ENCODE measurements around the gene MAD1L1.
"Not testable (repeated sequence)": the region's sequence is repeated elsewhere in the genome, so short reads cannot be mapped to it uniquely, and the experiment has no call there.

MAD1L1 gene

DNA sequence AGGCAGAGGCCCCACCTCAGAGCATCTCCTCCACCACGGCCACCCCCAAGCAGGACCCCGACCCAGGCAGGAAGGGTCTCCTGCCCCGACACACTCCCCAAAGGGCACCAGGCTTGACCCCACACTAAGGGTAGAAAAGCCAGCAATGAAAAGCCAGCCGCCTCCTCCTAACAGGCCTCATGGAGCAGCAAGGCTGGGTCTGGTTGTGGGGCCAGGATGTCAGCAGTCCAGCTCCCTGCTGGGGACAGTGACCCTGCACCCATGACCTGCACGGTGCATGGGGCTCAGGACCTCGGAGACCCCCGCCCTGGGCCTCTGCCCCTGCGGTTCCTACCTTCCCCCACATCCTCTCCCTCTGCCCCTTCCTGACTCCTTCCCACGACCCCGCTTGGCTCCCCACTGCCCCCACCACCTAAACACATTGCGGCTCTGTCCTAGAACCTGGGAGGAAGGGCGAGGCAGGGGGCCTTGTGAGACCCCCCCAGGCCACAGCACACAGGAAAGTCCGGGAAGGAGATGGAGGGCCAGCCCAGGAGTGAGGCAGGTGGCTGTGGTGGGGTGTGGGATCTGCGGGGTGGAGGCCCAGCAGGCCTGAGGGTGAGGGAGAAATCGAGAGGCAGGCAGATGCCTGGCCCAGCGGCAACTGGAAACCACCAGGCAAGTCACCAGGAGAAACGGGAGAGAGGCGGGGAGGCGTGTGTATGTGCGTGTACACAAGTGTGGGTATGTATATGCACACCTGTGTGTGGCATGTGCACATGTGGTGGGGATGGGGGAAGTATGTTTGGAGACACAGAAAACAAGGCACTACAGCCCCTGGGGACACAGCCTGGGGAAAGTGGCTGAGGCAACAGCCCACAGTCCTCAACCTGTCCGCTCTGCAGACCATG lies 229.9 kb downstream of the MAD1L1 start:
- DNase-seq (ENCODE audit: low spot score) = no peak

DNA sequence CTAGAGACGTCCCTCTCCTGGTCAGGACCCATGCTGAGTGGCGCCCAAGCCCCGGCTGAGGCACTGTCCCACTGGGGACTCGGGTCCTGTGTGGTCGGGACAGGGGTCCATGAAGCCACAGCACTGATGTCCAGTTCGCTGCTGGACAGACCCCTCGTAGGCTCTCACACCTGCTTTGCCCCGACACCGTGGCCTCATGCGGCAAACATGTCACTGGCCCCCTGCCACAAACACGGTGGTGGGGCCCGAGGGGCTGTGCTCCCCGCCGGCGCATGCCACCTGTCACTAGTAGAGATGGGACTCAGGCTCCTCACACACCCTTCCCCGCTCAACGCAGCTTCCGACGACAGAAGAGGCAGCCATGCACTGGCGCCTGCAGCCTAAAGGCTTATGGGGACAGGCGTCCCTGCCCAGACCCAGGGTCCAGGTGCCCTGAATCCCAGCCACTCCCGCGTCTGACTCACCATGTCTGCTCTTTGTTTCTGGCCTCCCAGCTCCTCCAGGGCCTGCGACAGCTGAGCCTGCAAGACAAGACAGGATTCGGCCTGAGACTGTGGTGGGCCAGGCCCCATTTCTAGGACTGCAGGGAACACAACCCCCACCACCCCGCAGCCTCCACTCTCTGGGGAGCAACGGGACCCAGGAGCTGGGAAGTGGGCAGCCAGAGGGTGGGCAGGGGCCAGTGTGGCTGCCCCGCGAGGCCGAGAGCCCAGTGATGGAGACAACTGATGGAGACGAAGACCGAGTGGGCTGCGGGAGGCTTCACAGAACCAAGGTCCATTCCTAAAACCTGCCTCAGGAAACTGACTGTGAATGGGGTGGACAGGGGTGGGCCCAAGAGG lies 230.9 kb downstream of the MAD1L1 start:
- no peak for DNase-seq (ENCODE audit: low spot score)

DNA sequence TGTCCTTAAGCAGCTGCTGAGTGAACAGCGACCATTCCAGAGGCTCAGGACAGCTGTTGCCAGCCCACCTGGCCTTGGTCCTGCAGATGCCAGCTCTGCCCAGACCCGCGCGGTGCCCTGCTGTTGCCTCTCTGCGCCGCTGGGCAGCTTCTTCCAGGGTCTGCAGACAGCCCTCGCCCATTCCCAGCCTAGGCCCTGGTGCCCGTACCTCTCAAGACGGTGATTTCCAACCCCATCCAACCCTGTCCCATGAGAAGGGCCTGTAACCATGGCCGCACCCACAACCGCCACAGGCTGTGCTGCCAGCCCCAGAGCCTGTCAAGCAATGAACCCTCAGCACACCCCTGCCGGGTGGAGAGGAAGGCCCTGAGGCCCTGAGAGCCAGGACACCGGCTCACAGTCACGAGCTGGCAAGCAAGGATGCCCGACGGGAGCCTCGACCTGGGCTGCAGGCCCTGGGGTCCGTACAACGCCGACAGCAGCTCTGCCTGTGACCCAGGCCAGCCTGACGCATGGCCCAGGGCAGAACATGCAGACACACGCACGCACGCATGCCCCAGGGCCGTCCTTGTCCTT lies 231.9 kb downstream of the MAD1L1 start:
- DNase-seq (ENCODE audit: low spot score) = no peak

DNA sequence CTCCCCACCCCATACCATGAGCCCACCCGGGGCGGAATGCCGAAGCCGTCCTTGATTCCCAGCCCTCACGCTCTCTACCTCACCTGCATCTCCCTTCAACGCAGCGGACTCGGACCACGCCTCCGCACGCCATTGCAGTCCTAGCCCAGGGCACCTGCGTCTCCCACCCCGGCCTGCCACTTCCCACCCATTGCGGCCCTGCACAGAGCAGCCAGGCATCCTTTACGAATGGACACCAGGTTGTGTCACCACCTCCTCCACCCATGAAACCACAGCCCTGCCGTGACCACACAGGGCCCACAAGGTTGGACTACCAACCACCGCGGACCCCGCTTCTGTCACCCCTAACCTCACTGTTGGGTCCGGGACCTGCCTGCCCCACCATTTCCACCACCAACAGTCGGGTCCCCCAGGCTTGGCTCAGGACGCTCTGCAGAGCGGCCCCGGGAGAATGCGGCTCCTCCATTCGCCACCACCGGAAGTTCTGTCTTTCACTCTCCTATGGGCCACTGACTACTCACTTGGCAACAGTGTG lies 232.5 kb downstream of the MAD1L1 start:
- DNase-seq (ENCODE audit: low spot score) = no peak

DNA sequence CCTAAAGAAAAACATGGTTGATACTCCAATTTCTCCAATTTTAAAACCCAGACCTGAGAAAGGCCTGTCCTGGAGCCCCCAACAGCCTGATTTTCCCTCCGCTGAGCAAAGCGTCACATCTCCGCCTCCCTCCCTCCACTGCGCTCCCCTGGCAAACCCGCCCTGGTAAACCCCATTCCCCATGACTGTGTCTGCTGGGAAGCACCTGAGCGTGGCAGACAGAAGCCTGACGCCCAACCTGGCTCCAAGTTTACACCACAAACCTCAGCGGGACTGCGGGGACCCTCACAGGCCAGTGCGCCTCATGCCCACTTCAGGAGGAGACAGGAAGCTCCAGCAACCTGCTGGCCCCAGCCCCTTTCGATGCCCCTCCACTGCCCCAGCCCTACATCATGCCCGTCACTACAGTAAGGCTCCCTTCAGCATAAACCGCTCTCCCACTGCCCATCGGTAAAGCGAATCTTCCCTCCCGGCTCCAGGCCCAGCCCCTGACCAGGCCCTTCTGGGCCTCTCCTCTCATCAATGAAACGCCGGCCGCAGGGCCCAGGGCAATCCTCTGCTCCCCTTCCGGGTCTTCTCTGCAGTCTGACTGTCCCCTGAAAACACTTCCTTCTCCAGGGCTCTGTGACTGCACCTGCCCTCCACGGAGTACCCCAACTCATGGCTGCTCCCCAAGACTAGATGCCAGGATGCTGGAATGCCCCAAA lies 233.3 kb downstream of the MAD1L1 start:
- no peak for DNase-seq (ENCODE audit: low spot score)

DNA sequence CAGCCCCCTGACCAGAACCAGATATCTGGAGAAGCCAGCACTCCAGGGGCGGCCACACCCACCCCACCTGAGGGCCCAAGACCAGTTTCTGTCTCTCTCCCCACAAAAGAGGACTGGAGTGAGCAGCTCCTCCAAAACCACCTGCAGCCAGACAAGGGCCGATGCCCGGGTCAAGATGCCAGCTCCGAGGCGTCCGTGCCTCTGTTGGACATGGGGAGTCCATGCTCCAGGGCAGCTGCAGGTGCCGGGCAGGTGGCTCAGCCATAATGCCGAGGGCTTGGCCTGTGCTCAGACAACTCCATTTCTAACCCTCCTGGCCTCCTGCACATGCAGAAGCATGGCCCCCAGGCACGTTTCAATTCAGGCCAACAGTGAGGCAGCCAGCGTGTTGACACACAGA lies 234.6 kb downstream of the MAD1L1 start:
- DNase-seq (ENCODE audit: low spot score) = no peak

DNA sequence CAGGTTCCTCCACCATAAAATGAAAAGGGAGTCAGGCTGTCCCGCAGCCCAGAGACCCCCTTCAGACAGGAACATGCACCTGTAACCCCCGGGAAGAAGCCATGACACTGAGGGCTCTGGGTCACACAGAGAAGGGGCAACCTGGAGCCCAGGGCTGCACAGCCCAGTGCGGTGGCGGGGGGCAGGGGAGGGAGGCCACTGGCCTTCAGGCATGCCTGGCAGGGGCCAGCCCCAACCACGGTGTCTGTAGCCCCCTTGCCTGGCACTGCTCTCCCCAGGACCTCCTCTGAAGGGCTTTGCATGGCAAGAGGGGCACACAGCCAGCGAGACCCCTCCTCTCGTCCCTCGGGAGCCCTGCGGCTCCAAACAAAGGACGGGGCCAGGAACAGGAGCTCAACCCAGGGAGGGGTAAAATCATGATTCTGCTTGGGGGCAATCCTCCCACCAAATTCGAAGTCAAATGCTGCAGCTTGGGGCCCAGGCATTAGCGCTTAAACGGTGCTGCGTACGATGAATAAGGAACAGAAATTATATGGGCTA lies 235.1 kb downstream of the MAD1L1 start:
- DNase-seq (ENCODE audit: low spot score) = no peak

DNA sequence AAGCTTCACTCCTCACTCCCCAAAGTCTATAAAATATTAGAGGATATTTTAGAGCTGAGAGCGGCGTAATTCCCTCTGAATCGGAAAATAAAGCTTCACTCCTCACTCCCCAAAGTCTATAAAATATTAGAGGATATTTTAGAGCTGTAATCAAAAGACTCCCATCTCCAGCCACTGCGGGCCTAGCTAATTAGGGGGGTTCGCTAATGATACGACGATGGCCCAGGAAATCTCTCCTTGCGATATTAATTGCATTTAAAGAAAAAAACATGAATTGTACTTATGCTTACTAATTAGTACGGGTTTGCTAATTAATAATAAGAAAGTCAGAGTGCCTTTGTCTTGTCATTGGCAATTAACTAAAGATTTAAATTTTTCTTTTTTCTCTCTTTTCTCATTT lies 235.9 kb downstream of the MAD1L1 start:
- no peak for DNase-seq (ENCODE audit: low spot score)

DNA sequence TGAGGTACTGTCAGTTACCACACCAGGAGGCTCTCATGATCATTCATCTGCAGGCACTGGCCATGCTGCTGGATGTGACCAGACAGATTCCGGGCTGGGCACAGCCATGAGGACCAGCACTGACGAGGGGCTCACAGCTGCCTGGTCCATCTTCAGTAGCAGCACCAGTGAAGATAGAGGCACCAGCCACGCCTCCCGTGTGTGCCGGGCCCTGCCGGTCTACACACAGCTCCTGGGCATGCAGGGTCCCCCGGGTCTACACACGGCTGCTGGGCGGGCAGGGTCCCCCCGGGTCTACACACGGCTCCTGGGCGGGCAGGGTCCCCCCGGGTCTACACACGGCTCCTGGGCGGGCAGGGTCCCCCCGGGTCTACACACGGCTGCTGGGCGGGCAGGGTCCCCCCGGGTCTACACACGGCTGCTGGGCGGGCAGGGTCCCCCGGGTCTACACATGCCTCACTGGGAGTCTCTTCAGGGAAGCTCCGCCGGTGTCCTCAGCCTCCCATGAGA lies 236.8 kb downstream of the MAD1L1 start:
- DNase-seq (ENCODE audit: low spot score) = not testable (repeated sequence)

DNA sequence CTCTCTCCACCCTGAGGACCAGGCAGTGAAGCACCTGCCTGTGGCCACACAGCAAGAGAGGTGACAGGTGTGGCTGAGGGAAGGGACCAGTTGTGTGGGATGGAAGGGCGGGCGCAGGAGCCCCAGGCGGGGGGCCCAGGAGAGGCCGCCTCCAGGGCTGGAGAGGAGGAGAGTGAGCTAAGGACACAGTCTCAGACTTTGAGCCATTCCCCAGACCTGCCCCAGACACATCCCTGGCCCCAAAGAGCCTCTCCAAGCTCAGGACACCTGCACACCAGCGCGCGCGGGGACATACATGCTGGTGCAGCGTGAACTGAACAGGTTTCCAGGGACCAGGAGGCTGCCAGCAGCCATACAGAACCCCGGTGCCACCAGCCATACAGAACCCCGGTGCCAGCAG lies 237.3 kb downstream of the MAD1L1 start:
- no peak for DNase-seq (ENCODE audit: low spot score)

DNA sequence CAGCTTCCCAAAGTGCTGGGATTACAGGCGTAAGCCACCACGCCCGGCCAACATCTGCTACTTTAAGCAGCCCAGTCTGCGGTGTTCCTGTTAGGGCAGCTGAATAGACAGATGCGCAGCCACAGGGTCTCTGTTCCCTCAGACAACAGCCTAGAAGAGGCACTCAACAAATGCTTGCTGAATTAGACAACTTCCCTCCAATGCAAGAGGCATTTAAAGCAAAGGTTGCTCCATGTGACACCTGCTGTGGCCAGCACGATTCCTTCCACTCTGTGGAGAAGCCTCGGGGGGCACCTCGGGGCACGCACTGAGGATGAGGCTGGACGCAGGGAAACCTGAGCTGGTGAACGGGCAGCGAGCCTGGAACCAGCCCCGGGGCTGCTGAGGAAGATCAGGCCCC lies 237.8 kb downstream of the MAD1L1 start:
- DNase-seq (ENCODE audit: low spot score) = no peak

DNA sequence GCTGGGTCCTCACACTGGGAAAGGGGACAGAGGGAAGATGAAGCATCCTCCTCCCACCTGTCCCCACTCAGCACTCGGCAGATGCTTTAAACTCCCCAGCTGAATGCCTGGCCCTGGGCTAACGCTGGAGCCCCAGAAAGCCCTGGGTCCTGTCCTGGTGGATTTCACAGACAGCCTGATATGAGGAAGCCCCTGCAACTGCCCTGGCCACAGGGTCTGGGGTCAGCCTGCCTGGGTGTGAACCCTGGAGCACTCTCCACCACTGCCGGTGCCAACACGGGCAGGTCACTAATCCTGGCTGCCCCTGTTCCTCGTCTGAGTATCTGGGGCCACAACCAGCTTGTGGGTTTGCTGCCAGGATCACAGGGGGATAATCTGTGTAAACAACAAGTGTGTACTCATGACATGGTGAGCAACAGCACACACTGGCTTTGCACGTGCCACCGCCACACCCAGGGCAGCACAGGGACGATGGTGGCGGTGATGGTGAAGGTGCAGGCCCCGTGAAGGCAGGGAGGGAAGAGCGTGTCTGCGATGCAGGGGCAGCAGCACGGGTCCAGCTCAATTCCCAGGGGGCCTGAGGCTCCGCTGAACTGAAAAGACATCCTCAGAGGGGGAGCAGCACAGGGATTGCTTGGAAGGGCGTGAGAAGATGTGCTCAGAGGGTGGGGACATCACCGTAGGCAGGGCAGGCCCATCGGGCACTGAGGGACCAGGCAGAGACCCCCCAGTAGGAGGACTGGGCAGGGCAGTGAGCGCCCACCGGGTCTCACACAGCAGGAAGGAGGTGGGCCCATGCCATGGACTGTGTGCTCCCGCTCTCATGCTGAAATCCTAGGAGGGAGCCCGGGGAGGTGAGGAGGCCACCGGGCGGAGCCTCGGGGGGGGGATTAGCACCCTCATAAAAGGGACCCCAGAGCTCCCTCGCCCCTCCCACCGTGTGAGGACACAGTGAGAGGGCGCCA lies 238.7 kb downstream of the MAD1L1 start:
- DNase-seq (ENCODE audit: low spot score) = no peak

DNA sequence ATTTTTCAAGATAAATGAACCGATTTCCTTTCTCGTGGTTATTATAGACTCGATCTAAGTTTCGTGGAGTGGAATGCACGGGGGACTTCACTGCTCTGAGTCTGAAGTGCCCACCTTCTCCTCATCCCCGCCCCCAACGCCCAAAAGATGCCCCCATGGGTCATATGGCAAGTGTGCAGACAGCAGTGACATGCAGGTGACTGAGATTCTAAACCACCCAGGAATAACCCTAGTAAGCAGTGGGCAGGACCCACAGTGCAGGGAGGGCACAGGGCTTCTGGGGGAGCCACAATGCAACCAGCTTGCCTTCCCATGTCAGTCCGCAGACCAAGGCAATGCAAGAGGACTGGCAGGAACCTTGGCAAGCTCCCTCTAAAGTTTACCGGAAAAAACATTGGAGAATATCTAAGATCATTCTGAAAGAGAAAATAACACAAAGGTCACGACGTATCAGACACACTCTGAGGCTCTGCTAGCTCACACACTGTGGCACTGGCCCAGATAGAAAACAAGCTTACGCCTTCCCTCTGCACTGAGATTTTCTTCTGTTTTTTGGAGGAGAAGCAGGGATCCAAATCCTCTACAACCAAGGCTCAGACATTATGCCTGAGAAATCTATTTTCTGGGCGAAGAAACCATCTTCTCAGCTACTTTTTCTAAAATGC lies 239.6 kb downstream of the MAD1L1 start:
- DNase-seq (ENCODE audit: low spot score) = no peak

DNA sequence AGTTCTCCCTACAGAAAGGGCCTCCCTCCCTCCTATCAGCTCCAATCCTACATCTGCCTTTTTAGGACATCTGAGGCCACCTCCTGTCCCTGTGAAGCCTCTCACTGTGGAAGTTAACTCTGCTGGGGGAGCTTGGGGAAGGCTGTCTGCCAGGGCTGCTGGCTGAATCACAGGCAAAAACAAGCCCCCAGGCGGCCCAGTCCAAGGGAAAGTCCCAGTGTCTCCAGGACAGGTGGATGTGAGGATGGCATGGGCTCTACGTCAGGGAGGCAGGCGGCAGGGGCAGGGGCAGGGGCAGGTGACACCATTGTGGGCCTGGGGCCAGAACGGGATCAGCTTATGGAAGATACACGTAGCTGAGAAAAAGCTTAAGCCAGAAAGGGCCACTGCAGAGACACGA lies 240.2 kb downstream of the MAD1L1 start:
- DNase-seq (ENCODE audit: low spot score) = no peak

DNA sequence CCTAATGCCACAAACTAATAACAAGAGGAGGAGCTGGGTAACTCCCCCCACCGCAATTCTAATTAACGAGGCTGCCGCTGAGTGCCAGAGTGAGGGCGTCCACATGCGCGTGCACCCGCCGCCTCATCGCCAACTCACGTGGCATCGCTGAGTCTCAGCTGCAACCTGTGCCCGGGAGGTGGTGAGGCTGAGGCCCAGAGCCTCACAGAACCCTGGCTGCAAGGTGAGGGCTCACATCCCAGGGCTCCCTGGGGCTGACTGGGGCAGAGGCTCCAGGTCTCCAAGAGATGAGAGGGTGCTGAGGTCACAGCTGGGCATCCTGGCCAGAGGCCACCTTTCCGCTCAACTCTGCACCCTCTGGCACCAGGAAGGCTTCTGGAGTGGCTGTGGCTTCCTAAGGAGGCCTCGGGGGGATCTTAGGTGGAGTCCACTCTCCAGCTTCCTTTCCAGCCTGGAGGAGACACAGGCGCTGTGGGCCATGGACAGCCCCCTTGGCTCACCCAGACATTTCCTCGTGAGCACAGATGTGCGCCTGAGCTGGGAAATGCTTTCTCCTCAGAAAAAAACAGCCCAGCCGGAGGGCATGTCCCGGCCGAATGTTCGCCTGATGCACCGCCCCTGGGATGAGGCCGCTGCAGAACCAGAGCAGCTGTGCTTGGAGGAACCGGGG lies 242.6 kb downstream of the MAD1L1 start:
- DNase-seq (ENCODE audit: low spot score) = no peak

DNA sequence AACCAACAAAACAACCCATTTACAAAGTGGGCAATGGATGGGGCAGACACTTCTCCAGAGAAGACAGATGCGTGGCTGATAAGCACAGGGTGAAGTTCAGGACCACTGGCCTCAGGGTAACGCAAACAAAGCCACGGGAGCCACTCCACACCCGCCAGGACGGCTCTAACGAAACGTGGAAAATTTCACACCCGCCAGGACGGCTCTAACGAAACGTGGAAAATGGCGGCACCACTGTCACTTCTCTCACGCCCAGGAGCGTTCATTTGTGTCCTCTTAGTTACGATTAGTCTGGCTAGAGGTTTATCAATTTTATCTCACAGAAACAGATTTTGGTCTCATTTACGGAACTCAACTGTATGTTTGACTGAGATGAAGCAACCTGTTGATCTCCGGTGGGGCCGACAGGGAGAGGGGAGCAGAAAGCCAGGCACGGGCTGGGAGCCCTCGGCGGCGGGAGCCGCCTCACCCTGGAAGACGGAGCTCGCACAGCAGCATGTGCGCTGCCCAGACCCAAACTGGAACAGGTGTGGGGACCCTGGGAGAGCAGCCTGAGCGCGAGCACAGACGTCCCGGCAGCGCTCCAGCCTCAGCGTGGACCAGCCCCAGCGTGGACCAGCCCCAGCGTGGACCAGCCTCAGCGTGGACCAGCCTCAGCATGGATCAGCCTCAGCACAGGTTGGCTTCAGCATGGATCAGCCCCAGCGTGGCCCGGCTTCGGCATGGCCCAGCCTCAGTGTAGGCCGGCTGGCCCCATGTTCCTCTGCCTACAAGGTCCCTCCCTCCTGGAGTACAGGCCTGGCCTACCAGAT lies 243.5 kb downstream of the MAD1L1 start:
- no peak for DNase-seq (ENCODE audit: low spot score)

DNA sequence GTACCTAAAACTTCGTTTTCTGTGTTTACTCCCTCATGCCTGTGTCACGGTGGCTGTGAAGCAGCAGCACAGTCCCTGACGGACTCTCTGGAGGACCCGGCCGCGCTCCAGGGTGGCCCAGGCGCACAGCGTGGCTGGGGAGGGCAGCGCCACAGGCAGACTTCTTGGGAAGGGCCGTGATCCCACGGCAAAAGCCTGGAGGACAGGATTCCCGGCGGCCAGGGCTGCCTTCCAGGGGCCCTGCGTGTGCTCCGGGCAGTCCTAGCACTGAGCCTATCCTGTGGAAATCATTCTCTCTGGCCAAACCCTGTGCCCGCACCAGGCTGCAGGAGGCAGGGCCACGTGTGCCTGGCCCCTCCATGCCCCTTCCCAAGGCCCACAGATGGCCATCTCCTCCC lies 244.2 kb downstream of the MAD1L1 start:
- no peak for DNase-seq (ENCODE audit: low spot score)

Measured in hematopoietic multipotent progenitor cell treated with erythropoietin and hydrocortisone succinate and interleukin-3 and kit ligand, for 15 days (in vitro differentiated cells).